Measurements from ENCODE around the gene EPG5. TPM values are rescaled to one million over a fixed set of nuclear protein-coding genes. Genes with fewer than 3 reads are reported as not detected.

Gene EPG5
- total RNA-seq, 4 donors from 2014 or later: 31.3 to 43.8 (median 36.8) TPM

- TF ChIP-seq CTCF (IDR thresholded peaks at IDR 0.05; ENCODE audit: low read depth): no peak
These were observed 138.0 kb downstream of the EPG5 start for GRCh38 chr18:45828917-45829811.

GRCh38 chr18:45826084-45826483 lies 141.0 kb downstream of the EPG5 start:
- no peak for TF ChIP-seq CTCF (IDR thresholded peaks at IDR 0.05; ENCODE audit: low read depth)

GRCh38 chr18:45825258-45826044 lies 141.7 kb downstream of the EPG5 start, which contains the start of gene SIGLEC15:
SIGLEC15 (plus strand) TSS chr18:45825675; CDS start chr18:45825729, 54 bp downstream.
- no peak for TF ChIP-seq CTCF (IDR thresholded peaks at IDR 0.05; ENCODE audit: low read depth)

- no peak for TF ChIP-seq CTCF (IDR thresholded peaks at IDR 0.05; ENCODE audit: low read depth)
These were observed 145.4 kb downstream of the EPG5 start for GRCh38 chr18:45821711-45822110.

GRCh38 chr18:45821026-45821425 lies 146.1 kb downstream of the EPG5 start:
- TF ChIP-seq CTCF (IDR thresholded peaks at IDR 0.05; ENCODE audit: low read depth): no peak

- no peak for TF ChIP-seq CTCF (IDR thresholded peaks at IDR 0.05; ENCODE audit: low read depth)
These were observed 146.9 kb downstream of the EPG5 start for GRCh38 chr18:45820106-45820745.

Measured in subcutaneous adipose tissue (tissue), 4 donors.